ENCODE measurements around the gene RAB30. TPM values are rescaled to one million over a fixed set of nuclear protein-coding genes. Genes with fewer than 3 reads are reported as not detected.
A peak's percentile ranks its signal among the peaks of the same experiment; 100 is the strongest.

RAB30 gene
- total RNA-seq, 1 donor from 2014 or later: 12.3 TPM

- Histone ChIP-seq H3K4me1 (peaks cover 9% of the 10 kb centered on the region), H4K20me1 (ENCODE audit: low read depth) (no peaks in the 10 kb centered on the region), H2AFZ (replicated peaks) (peak overlapping the region; percentile 23), H3K9ac (no peak overlapping the region), H3K4me3 (no peak overlapping the region), H3K9me3 (ENCODE audit: low read depth) (no peaks in the 10 kb centered on the region), H3K79me2 (ENCODE audit: low read depth) (no peaks in the 10 kb centered on the region), H3K36me3 (no peaks in the 10 kb centered on the region), H3K4me2 (no peak overlapping the region), H3K27ac (no peak overlapping the region), H3K27me3 (no peaks in the 10 kb centered on the region), H3F3A (ENCODE audit: low read depth) (no peaks in the 10 kb centered on the region)
- peak; percentile 5 for DNase-seq (ENCODE audit: low spot score)
- TF ChIP-seq CTCF (IDR thresholded peaks at IDR 0.05): no peak
- no peak for TF ChIP-seq EZH2 (IDR thresholded peaks at IDR 0.05)
- TF ChIP-seq EZH2phosphoT487 (IDR thresholded peaks at IDR 0.05): no peak
- Mint-ChIP-seq H3K4me1 (peaks cover 6% of the 10 kb centered on the region), H3K4me3 (no peak overlapping the region), H3K36me3 (no peaks in the 10 kb centered on the region), H3K27ac (no peak overlapping the region), H3K9me3 (no peaks in the 10 kb centered on the region), H3K27me3 (ENCODE audit: insufficient read depth, low read depth) (no peaks in the 10 kb centered on the region)
Measured at GRCh38 chr11:83115026-83115425, 43.3 kb upstream of the RAB30 start.

- Histone ChIP-seq H3K9me3 (ENCODE audit: low read depth) (no peaks in the 10 kb centered on the region), H3K4me1 (peaks cover 9% of the 10 kb centered on the region), H3K27ac (no peak overlapping the region), H3K27me3 (no peaks in the 10 kb centered on the region), H3K9ac (no peak overlapping the region), H3K4me2 (no peak overlapping the region), H3K36me3 (no peaks in the 10 kb centered on the region), H2AFZ (replicated peaks) (no peak overlapping the region), H3K4me3 (no peak overlapping the region), H3K79me2 (ENCODE audit: low read depth) (no peaks in the 10 kb centered on the region), H4K20me1 (ENCODE audit: low read depth) (no peaks in the 10 kb centered on the region), H3F3A (ENCODE audit: low read depth) (no peaks in the 10 kb centered on the region)
- TF ChIP-seq EZH2 (IDR thresholded peaks at IDR 0.05) (no peak), EZH2phosphoT487 (IDR thresholded peaks at IDR 0.05) (no peak), CTCF (IDR thresholded peaks at IDR 0.05) (no peak)
- Mint-ChIP-seq H3K4me3 (no peak overlapping the region), H3K27ac (no peak overlapping the region), H3K9me3 (no peaks in the 10 kb centered on the region), H3K36me3 (no peaks in the 10 kb centered on the region), H3K4me1 (peaks cover 6% of the 10 kb centered on the region), H3K27me3 (ENCODE audit: insufficient read depth, low read depth) (no peaks in the 10 kb centered on the region)
- DNase-seq (ENCODE audit: low spot score): no peak
Measured at GRCh38 chr11:83112886-83113285, 41.2 kb upstream of the RAB30 start.

- no peaks in the 10 kb centered on the region for H3K4me1 ChIP-seq
- no peaks in the 10 kb centered on the region for H3K4me1 Mint-ChIP-seq
- H3K36me3 ChIP-seq: no peaks in the 10 kb centered on the region
- no peaks in the 10 kb centered on the region for H4K20me1 ChIP-seq (ENCODE audit: low read depth)
- no peak overlapping the region for H3K4me3 ChIP-seq
- no peak overlapping the region for H3K4me2 ChIP-seq
- no peaks in the 10 kb centered on the region for H3K79me2 ChIP-seq (ENCODE audit: low read depth)
- H2AFZ ChIP-seq (replicated peaks): no peak overlapping the region
- H3K27ac ChIP-seq: no peak overlapping the region
- H3K27me3 ChIP-seq: no peaks in the 10 kb centered on the region
- no peaks in the 10 kb centered on the region for H3K36me3 Mint-ChIP-seq
- H3K27me3 Mint-ChIP-seq (ENCODE audit: insufficient read depth, low read depth): no peaks in the 10 kb centered on the region
- TF ChIP-seq EZH2 (IDR thresholded peaks at IDR 0.05) (no peak), CTCF (IDR thresholded peaks at IDR 0.05) (no peak), EZH2phosphoT487 (IDR thresholded peaks at IDR 0.05) (no peak)
- H3K9me3 Mint-ChIP-seq: no peaks in the 10 kb centered on the region
- no peak overlapping the region for H3K27ac Mint-ChIP-seq
- no peak overlapping the region for H3K9ac ChIP-seq
- no peak overlapping the region for H3K4me3 Mint-ChIP-seq
- H3F3A ChIP-seq (ENCODE audit: low read depth): no peaks in the 10 kb centered on the region
- H3K9me3 ChIP-seq (ENCODE audit: low read depth): no peaks in the 10 kb centered on the region
- DNase-seq (ENCODE audit: low spot score): no peak
Measured at GRCh38 chr11:83105168-83105567, 33.5 kb upstream of the RAB30 start.

Measured in neural progenitor cell (in vitro differentiated cells).